Activated CD8-positive, alpha-beta memory T cell treated with anti-CD3 and anti-CD28 coated beads, Interleukin-2, amount 50 U/mL, for 24 hours (primary cell): Measurements from ENCODE around the gene EID1.

Experiments used
- DNase-seq: peaks from one replicate; pipeline ENCODE4 v3.0.0-alpha.2; 2020; ENCODE audit errors: extremely low read depth

Gene EID1

GRCh38 chr15:48868536-48868935 is 9.4 kb upstream of the EID1 start:
- DNase-seq, result no peak

DNA sequence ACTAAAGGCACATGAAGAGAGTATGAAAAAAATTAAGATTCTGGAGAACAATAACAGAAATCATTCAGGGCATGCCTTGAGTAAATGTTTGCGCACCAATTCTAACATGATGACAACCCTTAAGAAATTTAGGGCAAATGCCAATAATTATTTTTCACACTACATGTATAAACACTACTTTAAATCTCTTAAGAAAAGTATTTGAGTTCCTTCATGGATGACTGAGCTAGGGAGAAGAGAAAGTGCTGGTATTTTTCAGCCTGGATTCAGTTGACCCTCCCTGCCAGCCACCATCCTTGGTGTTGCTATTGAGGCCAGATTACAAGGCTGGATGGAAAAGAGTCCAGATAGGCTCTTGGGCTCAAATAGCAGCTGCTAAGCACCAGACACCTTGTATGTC is 8.0 kb upstream of the EID1 start:
- no peak for DNase-seq

DNA sequence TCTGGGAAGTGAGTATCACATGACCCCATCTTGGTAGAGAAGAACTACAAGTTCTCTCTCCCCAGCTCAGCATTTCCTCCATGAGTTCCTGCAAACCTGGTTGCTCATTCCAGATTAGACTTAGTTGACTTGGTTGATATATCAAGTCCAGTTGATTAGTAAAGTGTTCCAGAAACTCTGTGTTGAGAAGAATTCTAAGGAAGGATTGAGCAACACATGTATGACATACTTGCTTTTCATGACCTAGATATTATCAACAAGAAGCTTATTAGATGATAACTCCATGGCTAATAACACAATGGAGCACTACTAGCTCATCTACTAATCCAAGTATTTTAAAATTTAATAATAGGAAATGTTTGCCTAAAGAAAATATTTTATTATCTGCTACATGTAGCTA is 6.4 kb upstream of the EID1 start:
- no peak for DNase-seq

DNA sequence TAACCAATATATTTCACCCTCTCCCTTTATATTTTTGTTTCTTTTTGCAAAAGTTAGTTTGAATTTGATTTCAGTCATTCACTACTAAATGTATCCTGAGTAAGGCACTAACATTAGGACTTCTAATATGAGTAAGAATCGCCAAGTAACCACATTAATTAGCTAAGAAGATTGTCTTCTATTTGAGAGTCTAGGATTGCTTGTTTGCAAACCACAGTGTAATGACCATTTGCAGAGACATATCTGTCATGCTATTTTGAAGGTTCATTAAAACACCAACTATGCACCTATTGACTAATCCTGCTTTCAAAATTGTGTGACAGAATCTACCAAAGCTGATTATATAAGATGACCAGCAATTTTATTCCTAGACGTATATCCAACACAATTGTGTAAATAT is 5.3 kb upstream of the EID1 start:
- no peak for DNase-seq

DNA sequence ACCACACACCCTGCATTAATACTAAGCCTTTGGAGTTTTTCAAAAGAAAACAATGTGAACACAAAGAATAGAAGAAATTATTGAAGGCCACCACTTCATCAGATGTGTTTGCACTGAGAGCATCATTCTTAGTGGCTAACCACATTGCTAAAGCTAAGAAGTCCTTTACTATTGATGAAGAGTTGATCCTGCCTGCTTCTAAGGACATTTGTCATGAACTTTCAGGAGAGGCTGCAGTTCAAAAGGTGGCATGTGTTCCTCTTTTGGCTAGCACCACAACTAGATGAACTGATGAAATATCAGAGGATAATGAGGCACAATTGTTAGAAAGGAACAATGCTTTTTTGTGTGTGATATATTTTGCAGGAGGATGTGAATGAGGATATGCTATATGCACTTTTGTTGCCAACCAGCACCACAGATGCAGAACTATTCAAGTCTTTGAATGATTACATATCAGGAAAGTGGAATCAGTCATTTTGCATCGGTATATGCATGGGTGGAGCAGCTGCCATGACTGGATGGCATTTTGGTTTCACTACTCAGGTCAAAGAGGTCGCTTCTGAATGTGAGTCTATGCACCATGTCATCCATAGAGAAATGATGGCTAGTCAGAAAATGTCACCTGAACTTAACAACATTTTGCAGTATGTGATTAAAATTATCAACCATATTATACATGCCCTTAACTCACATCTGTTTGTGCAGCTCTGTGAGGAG is 2.5 kb upstream of the EID1 start:
- no peak for DNase-seq

DNA sequence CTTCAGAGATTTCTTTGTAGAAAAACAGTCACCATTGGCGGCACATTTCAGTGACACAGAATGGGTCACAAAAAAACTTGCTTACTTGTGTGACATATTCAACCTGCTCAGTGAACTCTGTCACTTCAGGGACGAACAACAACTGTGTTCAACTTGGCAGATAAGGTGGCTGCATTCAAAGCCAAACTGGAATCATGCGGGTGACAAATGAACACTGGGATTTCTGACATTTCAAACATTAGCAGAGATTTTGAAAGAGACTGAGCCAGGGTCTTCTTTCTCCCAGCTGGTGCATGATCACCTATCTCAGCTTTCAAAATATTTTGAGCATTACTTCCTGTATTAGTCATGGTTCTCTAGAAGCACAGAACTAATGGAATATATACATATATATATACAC is 1.9 kb upstream of the EID1 start:
- DNase-seq, result no peak

DNA sequence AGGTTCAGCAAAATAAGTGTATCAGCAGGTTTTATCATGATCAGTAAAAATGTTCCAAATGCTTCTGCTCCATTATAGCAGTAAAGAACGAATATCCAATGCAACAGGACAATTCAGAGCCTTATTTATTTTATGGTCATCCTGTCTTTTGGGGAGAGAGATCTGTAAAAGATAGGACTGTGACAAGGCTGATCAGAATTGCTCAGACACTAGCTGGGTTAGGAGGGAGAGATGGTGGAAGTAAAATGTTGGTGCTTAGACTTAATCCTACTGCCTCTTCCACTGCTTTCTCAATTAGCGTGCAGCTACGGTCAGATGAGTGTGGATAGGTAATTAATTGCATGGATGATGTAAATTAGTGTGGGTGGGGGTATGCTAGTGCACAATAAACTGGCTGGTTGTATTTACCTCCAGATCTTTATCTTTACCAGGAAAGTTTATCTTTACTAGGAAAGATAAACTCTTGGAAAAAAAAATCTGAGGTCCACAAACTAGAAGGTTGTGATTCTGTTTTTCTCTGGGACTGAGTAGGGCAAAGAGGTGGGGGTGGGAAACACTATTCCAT is 2.2 kb downstream of the EID1 start:
- DNase-seq, result no peak

DNA sequence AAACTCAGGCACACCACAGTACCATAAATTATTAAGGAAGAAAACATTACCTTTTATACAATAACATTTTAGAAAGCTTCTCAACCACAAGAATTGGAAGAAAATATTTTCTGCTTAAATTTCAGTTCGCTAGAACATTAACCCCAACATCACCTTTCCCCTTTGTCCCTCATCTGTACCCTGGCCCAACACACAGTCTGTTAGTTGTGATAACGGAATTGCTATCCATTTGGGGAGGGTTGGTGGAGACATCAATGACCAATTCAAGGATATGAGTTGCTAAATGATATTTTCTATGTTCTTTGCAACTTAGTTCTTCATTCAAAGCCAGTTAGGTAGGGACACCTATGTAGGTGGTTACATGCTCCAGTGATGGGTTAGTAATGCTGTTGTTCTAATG is 5.8 kb downstream of the EID1 start:
- no peak for DNase-seq

DNA sequence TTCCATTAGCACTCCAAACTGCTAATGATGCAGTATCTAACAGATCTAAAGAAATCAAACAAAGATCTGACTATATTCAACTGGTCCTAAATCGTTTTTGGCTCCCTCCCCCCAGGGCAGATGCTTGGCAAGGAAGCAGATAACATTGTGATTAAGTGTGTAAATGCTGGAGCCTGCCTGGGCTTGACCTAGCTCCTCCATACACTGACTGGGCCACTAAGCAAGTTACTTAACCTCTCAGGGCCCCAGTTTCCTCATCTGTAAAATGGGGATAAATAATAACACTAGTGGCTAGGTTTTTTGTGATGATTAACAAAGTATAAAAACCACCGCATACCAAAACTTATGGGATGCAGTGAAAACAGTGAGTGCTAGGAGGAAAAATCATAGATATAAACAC is 9.2 kb downstream of the EID1 start:
- DNase-seq, result no peak

DNA sequence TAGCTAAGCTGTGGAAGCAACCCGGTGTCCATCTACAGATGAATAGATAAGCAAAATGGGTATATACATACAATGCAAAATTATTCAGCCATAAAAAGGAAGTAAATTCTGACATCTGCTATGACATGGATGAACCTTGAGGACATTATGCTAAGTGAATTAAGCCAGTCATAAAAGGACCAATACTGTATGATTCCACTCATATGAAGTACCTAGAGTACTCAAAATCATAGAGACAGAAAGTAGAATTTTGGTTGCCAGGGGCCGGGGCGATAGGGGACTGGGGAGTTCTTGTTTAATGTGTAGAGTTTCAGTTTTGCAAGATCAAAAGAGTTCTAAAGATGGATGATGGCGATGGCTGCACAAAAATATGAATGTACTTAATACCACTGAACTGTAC is 10.3 kb downstream of the EID1 start:
- no peak for DNase-seq

- DNase-seq, result no peak
Measured at GRCh38 chr15:48888836-48889235, 10.9 kb downstream of the EID1 start.

DNA sequence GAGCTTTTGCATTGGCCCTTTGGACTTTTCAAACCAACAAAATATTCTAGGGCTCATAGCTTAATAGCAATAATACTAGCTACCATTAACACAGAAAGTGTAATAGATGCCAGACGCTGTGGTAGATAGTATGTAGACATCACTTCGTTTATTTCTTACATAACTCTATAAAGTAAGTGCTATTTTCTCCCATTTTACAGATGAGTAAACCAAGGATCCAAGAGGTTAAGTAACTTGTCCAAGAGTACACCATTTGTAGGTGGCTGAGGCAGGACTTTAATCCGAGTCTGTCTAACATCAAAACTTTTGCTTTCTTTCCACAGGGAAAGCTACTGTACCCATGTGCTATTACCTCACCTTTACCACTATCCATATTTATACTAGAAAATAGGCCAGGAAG is 12.0 kb downstream of the EID1 start:
- DNase-seq, result no peak

GRCh38 chr15:48890375-48890972 is 12.5 kb downstream of the EID1 start:
- DNase-seq, result no peak

GRCh38 chr15:48891232-48891765 is 13.4 kb downstream of the EID1 start:
- no peak for DNase-seq

- no peak for DNase-seq
Measured at GRCh38 chr15:48893311-48893710, 15.4 kb downstream of the EID1 start.

GRCh38 chr15:48896869-48897814 is 19.2 kb downstream of the EID1 start:
- no peak for DNase-seq

- no peak for DNase-seq
Measured at GRCh38 chr15:48898032-48898431, 20.1 kb downstream of the EID1 start.

DNA sequence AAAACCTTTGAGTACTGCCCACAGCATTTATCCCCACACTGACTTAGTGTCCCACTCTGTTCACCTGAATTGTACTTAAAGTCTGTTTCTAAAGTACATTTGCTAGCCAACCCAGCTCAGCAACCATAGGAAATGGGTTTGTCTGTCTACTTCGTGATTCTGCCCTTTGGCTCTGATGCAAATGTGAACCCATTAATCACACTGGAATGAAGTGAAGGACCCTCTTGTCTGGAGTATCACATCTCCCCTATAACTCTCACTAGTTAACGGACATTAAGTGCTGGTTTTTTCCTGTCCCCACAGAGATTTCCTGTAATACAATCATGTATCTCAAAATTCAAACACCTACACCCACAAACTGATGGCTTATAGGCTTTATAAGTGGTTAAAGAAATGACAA is 20.5 kb downstream of the EID1 start:
- DNase-seq, result no peak

DNA sequence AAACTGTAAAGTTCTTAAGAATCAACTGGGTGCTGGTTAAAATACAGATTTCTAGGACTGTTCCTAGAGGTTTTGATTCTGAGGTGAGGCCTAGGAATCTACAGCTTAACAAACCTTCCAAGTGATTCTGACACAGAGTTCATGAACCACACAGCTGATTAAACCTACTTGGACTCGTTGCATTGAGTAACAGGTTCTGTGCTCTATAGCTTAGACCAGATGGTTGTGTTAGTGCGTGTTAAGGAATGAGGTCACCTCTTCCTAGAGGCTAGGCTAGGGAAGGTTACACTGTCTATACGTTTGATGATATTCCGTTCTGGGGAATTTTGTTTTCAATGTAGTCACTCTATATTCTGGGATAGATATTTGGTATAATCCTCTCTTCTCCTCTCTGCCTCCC is 21.9 kb downstream of the EID1 start:
- no peak for DNase-seq

GRCh38 chr15:48904758-48905157 is 26.8 kb downstream of the EID1 start:
- no peak for DNase-seq

- DNase-seq, result no peak
Measured at GRCh38 chr15:48905216-48905615, 27.3 kb downstream of the EID1 start.

DNA sequence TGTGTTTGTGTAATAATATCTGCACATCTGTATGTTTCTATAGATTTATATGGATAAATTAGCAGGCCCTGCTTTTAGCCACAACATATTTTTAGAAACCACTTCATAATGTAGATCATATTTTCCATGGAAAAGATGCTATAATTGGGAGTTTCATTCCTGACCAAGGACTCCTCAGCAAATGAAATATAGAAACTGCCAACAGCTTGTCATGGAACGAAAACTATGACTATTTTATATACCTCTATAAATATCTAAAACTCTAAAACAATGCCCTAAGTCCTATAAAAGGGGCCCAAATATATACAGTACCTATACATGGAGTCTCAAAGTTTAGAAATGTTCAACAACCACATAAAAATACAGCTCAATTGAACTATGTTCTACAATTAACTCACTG is 27.9 kb downstream of the EID1 start:
- DNase-seq, result no peak
